Measurements from ENCODE around the gene DYNC1LI2. TPM values are rescaled to one million over a fixed set of nuclear protein-coding genes. Genes with fewer than 3 reads are reported as not detected.
A peak's percentile ranks its signal among the peaks of the same experiment; 100 is the strongest.

Gene DYNC1LI2
- total and polyA plus RNA-seq, 2 donors (not counting 1 experiment from before 2014, with no cell fraction given), result 33.9 to 109 TPM

DNA sequence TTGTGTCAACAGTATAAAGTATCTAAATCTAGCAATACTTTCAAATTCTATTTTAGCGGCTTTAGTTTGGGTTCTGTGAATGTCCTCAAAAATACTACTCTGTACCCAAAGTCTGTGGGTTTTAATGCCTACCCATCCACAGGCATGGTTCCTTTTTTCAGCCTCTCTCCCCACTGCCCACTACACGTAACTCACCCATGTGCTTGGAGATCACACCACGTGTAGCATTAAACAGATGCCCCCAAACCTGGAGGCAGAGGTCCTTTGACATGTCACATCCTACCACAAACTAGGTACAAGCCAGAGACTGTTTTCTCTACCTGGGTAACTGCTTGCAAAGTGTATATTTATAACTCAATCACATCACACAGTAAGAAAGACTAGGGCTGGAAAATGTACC, 5.4 kb downstream of the DYNC1LI2 start:
- Histone ChIP-seq H3K79me2 (ENCODE audit: control insufficient read depth, insufficient read depth, low read length) (peaks cover 48% of the 10 kb centered on the region), H3K27ac (ENCODE audit: low read length in 2 of 2) (no peak overlapping the region), H3K36me3 (replicated peaks in 1 of 2; ENCODE audit: control extremely low read depth in 1 of 2, control insufficient read depth in 1 of 2, extremely low read depth in 1 of 2, insufficient read depth in 2 of 2, low read length in 1 of 2) (peaks cover 0 to 44% of the 10 kb centered on the region in 2 experiments), H3K9ac (ENCODE audit: low read length) (no peak overlapping the region), H3K4me2 (replicated peaks; ENCODE audit: low read depth, low read length, poor library complexity, severe bottlenecking) (no peak overlapping the region), H4K20me1 (ENCODE audit: control insufficient read depth, insufficient read depth, low read length, poor library complexity, severe bottlenecking) (peaks cover 20% of the 10 kb centered on the region), H3K4me3 (ENCODE audit: control extremely low read depth in 1 of 5, extremely low read depth in 1 of 5, insufficient read depth in 1 of 5, low read depth in 2 of 5, low read length in 4 of 5) (no peak overlapping the region), H3K9me3 (ENCODE audit: control extremely low read depth in 1 of 3, control insufficient read depth in 2 of 3, insufficient read depth in 1 of 3, low read length in 2 of 3) (no peaks in the 10 kb centered on the region), H3K4me1 (ENCODE audit: control insufficient read depth in 2 of 2, insufficient read depth in 2 of 2, low read length in 2 of 2) (peaks cover 13% of the 10 kb centered on the region in 2 donors), H3K27me3 (replicated peaks in 1 of 4; ENCODE audit: control extremely low read depth in 1 of 4, control insufficient read depth in 3 of 4, insufficient read depth in 4 of 4, low read length in 3 of 4) (no peaks in the 10 kb centered on the region), H2AFZ (ENCODE audit: insufficient read depth, low read depth, low read length, poor library complexity, severe bottlenecking) (no peak overlapping the region)
- TF ChIP-seq EZH2 (IDR thresholded peaks at IDR 0.05; ENCODE audit: borderline replicate concordance, insufficient read depth, low read depth, low read length, poor library complexity, severe bottlenecking), result no peak
- TF ChIP-seq, protein P1, sequence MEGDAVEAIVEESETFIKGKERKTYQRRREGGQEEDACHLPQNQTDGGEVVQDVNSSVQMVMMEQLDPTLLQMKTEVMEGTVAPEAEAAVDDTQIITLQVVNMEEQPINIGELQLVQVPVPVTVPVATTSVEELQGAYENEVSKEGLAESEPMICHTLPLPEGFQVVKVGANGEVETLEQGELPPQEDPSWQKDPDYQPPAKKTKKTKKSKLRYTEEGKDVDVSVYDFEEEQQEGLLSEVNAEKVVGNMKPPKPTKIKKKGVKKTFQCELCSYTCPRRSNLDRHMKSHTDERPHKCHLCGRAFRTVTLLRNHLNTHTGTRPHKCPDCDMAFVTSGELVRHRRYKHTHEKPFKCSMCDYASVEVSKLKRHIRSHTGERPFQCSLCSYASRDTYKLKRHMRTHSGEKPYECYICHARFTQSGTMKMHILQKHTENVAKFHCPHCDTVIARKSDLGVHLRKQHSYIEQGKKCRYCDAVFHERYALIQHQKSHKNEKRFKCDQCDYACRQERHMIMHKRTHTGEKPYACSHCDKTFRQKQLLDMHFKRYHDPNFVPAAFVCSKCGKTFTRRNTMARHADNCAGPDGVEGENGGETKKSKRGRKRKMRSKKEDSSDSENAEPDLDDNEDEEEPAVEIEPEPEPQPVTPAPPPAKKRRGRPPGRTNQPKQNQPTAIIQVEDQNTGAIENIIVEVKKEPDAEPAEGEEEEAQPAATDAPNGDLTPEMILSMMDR (IDR thresholded peaks at IDR 0.05), result no peak
- peak overlapping the region; percentile 12 for H3K27ac Mint-ChIP-seq
- POLR2A ChIA-PET, result no interaction called here
- H3K27me3 Mint-ChIP-seq, result no peaks in the 10 kb centered on the region
- CTCF ChIA-PET, result no interaction called here
- intact Hi-C loops (cut with micrococcal nuclease), result no loop called here
- DNase-seq (no peak), ATAC-seq (ENCODE audit: low read depth) (no peak)
- H3K9me3 Mint-ChIP-seq (ENCODE audit: insufficient read depth), result no peaks in the 10 kb centered on the region
- WGBS (ENCODE audit: insufficient coverage), result 73% methylated on average over 3 of the region's 3 CpGs
- no peak overlapping the region for H3K4me3 Mint-ChIP-seq
- peaks cover 30% of the 10 kb centered on the region for H3K4me1 Mint-ChIP-seq

DNA sequence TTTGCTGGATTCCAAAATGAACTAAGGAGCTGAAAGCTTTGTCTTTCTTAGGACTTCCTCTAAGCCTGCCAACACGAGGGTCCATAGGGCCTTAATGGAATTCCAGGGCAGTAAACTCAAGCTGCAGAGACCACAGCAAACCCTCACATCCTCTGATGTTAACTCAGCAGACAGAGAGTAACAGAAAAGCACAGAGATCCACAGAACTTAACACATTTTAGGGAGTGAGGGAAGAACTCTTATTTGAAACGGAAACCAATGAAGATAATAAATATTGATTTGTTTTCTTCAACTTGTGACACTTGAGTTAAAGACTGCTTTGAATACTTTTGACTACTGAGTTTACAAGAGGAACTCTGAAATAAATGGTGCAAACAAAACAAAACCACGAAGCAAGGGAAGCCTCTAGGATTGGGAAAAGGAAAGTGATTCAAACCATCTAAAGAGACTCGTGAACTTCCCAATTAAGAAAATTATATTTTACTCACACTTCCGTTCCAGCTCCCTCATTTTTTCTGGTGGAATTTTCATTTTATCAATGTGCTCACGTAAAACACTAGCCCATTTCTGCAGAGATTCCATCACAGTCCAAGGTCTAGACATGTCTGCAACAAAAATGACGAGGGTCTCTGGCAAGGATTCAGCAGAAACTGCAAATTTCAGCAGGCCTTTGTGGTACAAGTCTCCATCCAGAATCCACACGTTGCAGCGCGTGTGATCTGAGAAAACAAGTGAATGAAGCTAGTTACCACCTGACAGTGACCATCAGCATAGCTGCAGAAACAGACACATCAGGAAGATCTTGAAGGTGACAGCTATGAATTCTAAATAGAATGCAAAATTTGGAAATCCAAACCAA, 9.2 kb downstream of the DYNC1LI2 start:
- Histone ChIP-seq H3K9me3 (ENCODE audit: control extremely low read depth in 1 of 3, control insufficient read depth in 2 of 3, insufficient read depth in 1 of 3, low read length in 2 of 3) (no peaks in the 10 kb centered on the region), H3K4me3 (ENCODE audit: control extremely low read depth in 1 of 5, extremely low read depth in 1 of 5, insufficient read depth in 1 of 5, low read depth in 2 of 5, low read length in 4 of 5) (no peak overlapping the region), H4K20me1 (ENCODE audit: control insufficient read depth, insufficient read depth, low read length, poor library complexity, severe bottlenecking) (peaks cover 31% of the 10 kb centered on the region), H3K4me2 (replicated peaks; ENCODE audit: low read depth, low read length, poor library complexity, severe bottlenecking) (no peak overlapping the region), H3K27me3 (replicated peaks in 1 of 4; ENCODE audit: control extremely low read depth in 1 of 4, control insufficient read depth in 3 of 4, insufficient read depth in 4 of 4, low read length in 3 of 4) (no peaks in the 10 kb centered on the region), H3K4me1 (ENCODE audit: control insufficient read depth in 2 of 2, insufficient read depth in 2 of 2, low read length in 2 of 2) (no peaks in the 10 kb centered on the region), H3K79me2 (ENCODE audit: control insufficient read depth, insufficient read depth, low read length) (peaks cover 27% of the 10 kb centered on the region), H3K27ac (ENCODE audit: low read length in 2 of 2) (no peak overlapping the region), H3K9ac (ENCODE audit: low read length) (no peak overlapping the region), H3K36me3 (replicated peaks in 1 of 2; ENCODE audit: control extremely low read depth in 1 of 2, control insufficient read depth in 1 of 2, extremely low read depth in 1 of 2, insufficient read depth in 2 of 2, low read length in 1 of 2) (peaks cover 0 to 62% of the 10 kb centered on the region in 2 experiments), H2AFZ (ENCODE audit: insufficient read depth, low read depth, low read length, poor library complexity, severe bottlenecking) (no peak overlapping the region)
- ChIA-PET CTCF (interaction anchor here (0.6 to 2.1 kb wide), 6 partner anchors 17 to 337 kb away, joined by 3 to 8 read pairs (median 4); no protein-coding TSS in a partner anchor), POLR2A (no interaction called here)
- TF ChIP-seq, protein P1 (IDR thresholded peaks at IDR 0.05), result no peak
- no peak for TF ChIP-seq EZH2 (IDR thresholded peaks at IDR 0.05; ENCODE audit: borderline replicate concordance, insufficient read depth, low read depth, low read length, poor library complexity, severe bottlenecking)
- WGBS (ENCODE audit: insufficient coverage), result 90% methylated on average over 7 of the region's 10 CpGs
- no peak overlapping the region for H3K4me3 Mint-ChIP-seq
- intact Hi-C loops (cut with micrococcal nuclease), result no loop called here
- H3K9me3 Mint-ChIP-seq (ENCODE audit: insufficient read depth), result no peaks in the 10 kb centered on the region
- H3K4me1 Mint-ChIP-seq, result peaks cover 16% of the 10 kb centered on the region
- no peak overlapping the region for H3K27ac Mint-ChIP-seq
- ATAC-seq (ENCODE audit: low read depth) (no peak), DNase-seq (no peak)
- no peaks in the 10 kb centered on the region for H3K27me3 Mint-ChIP-seq
